ENCODE measurements around the gene POLR1B.
"Not testable (repeated sequence)": the region's sequence is repeated elsewhere in the genome, so short reads cannot be mapped to it uniquely, and the experiment has no call there.

The POLR1B gene
- 20.2 to 39.1 (median 21.1) reads per million in 3 donors for total RNA-seq

GRCh38 chr2:112542123-112542983, at the start of gene POLR1B:
TSS of gene POLR1B (plus strand) at chr2:112542465. CDS start at chr2:112542495, 30 bp downstream.
- Histone ChIP-seq H3K4me3 (ENCODE audit: insufficient read depth, low read depth, low read length, poor library complexity, severe bottlenecking) (peak within 1 kb of the TSS; percentile 87), H3K4me1 (ENCODE audit: control insufficient read depth, insufficient read depth, low read length, poor library complexity, severe bottlenecking) (peaks cover 11% of the 10 kb centered on the region), H3K9me3 (ENCODE audit: control insufficient read depth, low read length) (no peaks in the 10 kb centered on the region), H3K27ac (ENCODE audit: insufficient read depth, low read length, poor library complexity, severe bottlenecking) (peak within 1 kb of the TSS; percentile 84), H3K27me3 (replicated peaks; ENCODE audit: control insufficient read depth, insufficient read depth, low read length, poor library complexity, severe bottlenecking) (no peaks in the 10 kb centered on the region), H3K36me3 (ENCODE audit: control insufficient read depth, insufficient read depth, low read length) (peaks cover 6% of the 10 kb centered on the region)
- peak in 2 of 3 donors; percentile 44 to 68 for DNase-seq

DNA sequence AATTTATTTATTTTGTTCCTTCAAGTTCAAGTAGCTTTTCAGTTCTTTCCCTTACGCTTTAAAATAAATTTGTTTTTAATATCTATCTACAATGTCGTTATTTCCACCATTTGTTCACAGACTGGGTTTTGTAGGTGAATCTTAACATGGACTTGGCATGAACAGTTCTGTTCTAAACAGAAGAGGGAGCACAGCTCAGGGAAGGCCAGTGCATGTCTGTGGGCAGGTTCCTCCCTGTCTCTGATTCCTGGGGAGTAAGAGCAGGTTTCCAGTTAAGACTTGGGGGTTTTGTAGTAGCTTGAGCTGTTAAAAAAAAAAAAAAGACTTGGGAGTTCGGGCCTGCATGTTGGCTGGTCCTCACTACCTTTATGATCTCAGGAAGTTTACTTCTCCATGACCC, 49.2 kb upstream of the POLR1B start:
- Histone ChIP-seq H3K27me3 (replicated peaks; ENCODE audit: control insufficient read depth, insufficient read depth, low read length, poor library complexity, severe bottlenecking) (no peaks in the 10 kb centered on the region), H3K27ac (ENCODE audit: insufficient read depth, low read length, poor library complexity, severe bottlenecking) (no peak overlapping the region), H3K36me3 (ENCODE audit: control insufficient read depth, insufficient read depth, low read length) (peaks cover 13% of the 10 kb centered on the region), H3K9me3 (ENCODE audit: control insufficient read depth, low read length) (no peaks in the 10 kb centered on the region), H3K4me3 (ENCODE audit: insufficient read depth, low read depth, low read length, poor library complexity, severe bottlenecking) (no peak overlapping the region), H3K4me1 (ENCODE audit: control insufficient read depth, insufficient read depth, low read length, poor library complexity, severe bottlenecking) (no peaks in the 10 kb centered on the region)
- DNase-seq = no peak

- peaks cover 13% of the 10 kb centered on the region for H3K36me3 ChIP-seq (ENCODE audit: control insufficient read depth, insufficient read depth, low read length)
- H3K27me3 ChIP-seq (replicated peaks; ENCODE audit: control insufficient read depth, insufficient read depth, low read length, poor library complexity, severe bottlenecking) = no peaks in the 10 kb centered on the region
- no peak for DNase-seq
- H3K4me3 ChIP-seq (ENCODE audit: insufficient read depth, low read depth, low read length, poor library complexity, severe bottlenecking) = no peak overlapping the region
- no peaks in the 10 kb centered on the region for H3K9me3 ChIP-seq (ENCODE audit: control insufficient read depth, low read length)
- H3K4me1 ChIP-seq (ENCODE audit: control insufficient read depth, insufficient read depth, low read length, poor library complexity, severe bottlenecking) = no peaks in the 10 kb centered on the region
- no peak overlapping the region for H3K27ac ChIP-seq (ENCODE audit: insufficient read depth, low read length, poor library complexity, severe bottlenecking)
Observed at GRCh38 chr2:112493858-112494648, 48.2 kb upstream of the POLR1B start.

DNA sequence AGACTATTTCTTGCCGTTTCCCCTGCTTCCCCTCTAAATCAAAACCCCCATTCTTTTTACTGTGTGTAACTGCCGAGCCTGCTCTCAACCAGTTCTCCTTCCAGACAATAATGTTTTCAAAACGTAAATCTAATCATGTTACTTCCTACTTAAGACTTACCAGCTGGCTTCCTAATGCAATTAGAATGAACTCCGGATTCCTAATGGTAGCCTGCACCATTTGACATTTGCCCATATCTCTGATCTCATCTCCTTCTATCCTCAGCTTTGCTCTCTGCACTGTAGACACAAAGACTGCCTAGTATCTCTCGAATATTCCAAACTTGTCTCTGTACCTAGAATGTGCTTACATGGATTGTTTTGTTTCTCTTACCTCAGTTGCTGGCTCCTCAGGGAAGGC, 47.4 kb upstream of the POLR1B start:
- Histone ChIP-seq H3K4me1 (ENCODE audit: control insufficient read depth, insufficient read depth, low read length, poor library complexity, severe bottlenecking) (no peaks in the 10 kb centered on the region), H3K4me3 (ENCODE audit: insufficient read depth, low read depth, low read length, poor library complexity, severe bottlenecking) (no peak overlapping the region), H3K9me3 (ENCODE audit: control insufficient read depth, low read length) (no peaks in the 10 kb centered on the region), H3K36me3 (ENCODE audit: control insufficient read depth, insufficient read depth, low read length) (peaks cover 13% of the 10 kb centered on the region), H3K27me3 (replicated peaks; ENCODE audit: control insufficient read depth, insufficient read depth, low read length, poor library complexity, severe bottlenecking) (no peaks in the 10 kb centered on the region), H3K27ac (ENCODE audit: insufficient read depth, low read length, poor library complexity, severe bottlenecking) (no peak overlapping the region)
- no peak for DNase-seq

DNA sequence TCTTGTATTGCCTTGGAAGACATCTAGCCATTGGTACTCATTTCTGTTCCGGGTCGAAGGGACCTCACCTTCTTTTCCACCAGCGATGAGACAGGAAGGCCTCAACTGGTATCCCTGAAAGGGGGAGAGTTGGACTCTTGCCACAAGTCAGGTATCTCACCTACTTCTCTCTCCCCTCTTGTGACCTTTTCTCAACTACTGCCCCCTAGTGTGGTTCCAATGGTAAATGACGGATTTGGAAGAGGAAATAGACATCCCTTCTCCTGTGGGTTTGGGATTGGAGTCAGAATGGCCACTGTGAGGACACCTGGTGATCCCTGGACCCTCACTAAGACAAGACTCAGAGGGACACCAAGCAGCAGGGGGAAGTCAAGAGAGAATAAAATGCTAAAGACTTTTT, 46.4 kb upstream of the POLR1B start:
- not testable (repeated sequence) for H3K4me1 ChIP-seq (ENCODE audit: control insufficient read depth, insufficient read depth, low read length, poor library complexity, severe bottlenecking); DNase-seq; H3K4me3 ChIP-seq (ENCODE audit: insufficient read depth, low read depth, low read length, poor library complexity, severe bottlenecking); H3K27ac ChIP-seq (ENCODE audit: insufficient read depth, low read length, poor library complexity, severe bottlenecking); H3K27me3 ChIP-seq (replicated peaks; ENCODE audit: control insufficient read depth, insufficient read depth, low read length, poor library complexity, severe bottlenecking); H3K9me3 ChIP-seq (ENCODE audit: control insufficient read depth, low read length)
- H3K36me3 ChIP-seq (ENCODE audit: control insufficient read depth, insufficient read depth, low read length) = peaks cover 13% of the 10 kb centered on the region

DNA sequence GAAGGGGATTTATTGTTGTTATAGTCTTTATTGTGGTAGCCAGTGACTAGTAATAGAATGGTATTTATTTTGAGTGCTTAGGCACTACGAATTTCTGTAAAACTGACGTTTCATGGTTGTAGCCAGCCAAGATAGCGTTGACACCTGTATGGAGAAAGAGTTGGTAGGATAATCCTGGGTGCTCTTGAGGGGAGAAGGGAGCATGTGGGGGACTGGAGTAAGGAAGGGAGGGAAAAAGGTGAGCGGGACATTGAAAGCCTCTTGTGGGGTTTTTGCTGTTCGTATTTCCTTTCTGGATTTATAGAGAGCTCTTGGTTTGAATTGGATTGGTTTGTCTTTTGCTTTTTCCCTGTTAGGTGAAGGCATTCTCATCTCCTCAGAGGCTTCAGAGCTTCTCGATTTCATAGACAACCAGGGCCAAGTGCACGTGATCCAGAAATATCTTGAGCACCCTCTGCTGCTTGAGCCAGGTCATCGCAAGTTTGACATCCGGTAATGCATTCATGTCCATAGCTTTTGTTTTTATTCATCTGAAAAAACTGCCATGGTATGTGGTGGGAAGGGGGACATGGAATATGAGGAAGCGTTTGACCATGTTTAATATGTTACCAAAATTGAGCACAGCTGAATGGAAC, 41.3 kb upstream of the POLR1B start:
- not testable (repeated sequence) for H3K27ac ChIP-seq (ENCODE audit: insufficient read depth, low read length, poor library complexity, severe bottlenecking); H3K9me3 ChIP-seq (ENCODE audit: control insufficient read depth, low read length); H3K4me3 ChIP-seq (ENCODE audit: insufficient read depth, low read depth, low read length, poor library complexity, severe bottlenecking); H3K36me3 ChIP-seq (ENCODE audit: control insufficient read depth, insufficient read depth, low read length); H3K4me1 ChIP-seq (ENCODE audit: control insufficient read depth, insufficient read depth, low read length, poor library complexity, severe bottlenecking); H3K27me3 ChIP-seq (replicated peaks; ENCODE audit: control insufficient read depth, insufficient read depth, low read length, poor library complexity, severe bottlenecking)
- peak in 2 of 3 donors; percentile 12 to 26 for DNase-seq

DNA sequence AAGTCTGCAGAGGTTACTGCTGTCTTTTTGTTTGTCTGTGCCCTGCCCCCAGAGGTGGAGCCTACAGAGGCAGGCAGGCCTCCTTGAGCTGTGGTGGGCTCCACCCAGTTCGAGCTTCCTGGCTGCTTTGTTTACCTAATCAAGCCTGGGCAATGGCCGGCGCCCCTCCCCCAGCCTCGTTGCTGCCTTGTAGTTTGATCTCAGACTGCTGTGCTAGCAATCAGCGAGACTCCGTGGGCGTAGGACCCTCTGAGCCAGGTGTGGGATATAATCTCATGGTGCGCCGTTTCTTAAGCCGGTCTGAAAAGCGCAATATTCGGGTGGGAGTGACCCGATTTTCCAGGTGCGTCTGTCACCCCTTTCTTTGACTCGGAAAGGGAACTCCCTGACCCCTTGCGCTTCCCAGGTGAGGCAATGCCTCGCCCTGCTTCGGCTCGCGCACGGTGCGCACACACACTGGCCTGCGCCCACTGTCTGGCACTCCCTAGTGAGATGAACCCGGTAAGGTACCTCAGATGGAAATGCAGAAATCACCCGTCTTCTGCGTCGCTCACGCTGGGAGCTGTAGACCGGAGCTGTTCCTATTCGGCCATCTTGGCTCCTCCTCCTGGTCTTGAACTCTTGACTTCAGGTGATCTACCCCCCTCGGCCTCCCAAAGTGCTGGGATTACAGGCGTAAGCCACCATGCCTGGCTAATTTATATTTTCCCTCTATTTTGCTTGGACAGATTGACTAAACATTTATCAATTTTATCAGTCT, 32.8 kb upstream of the POLR1B start:
- not testable (repeated sequence) for H3K4me1 ChIP-seq (ENCODE audit: control insufficient read depth, insufficient read depth, low read length, poor library complexity, severe bottlenecking); H3K27ac ChIP-seq (ENCODE audit: insufficient read depth, low read length, poor library complexity, severe bottlenecking); H3K36me3 ChIP-seq (ENCODE audit: control insufficient read depth, insufficient read depth, low read length); H3K9me3 ChIP-seq (ENCODE audit: control insufficient read depth, low read length); H3K27me3 ChIP-seq (replicated peaks; ENCODE audit: control insufficient read depth, insufficient read depth, low read length, poor library complexity, severe bottlenecking); DNase-seq; H3K4me3 ChIP-seq (ENCODE audit: insufficient read depth, low read depth, low read length, poor library complexity, severe bottlenecking)

DNA sequence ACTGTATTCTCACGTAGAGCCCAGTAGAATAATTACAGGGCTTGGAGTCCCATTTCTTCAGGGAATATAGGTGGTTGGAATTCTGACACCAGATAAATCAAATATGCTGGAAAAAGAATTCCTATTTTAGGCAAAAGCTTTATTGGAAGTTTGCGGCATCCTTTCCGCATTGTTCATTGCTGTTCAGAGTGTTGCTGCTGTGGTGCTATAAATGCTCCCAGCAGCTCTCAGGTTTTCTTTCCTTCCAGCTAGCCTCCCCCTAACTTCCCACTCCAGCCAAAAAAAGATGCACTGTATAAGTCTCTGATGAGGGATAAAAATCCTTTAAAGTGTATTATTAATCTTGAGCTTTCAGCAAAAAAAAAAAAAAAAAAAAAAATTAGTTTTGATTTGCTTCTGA, 25.5 kb upstream of the POLR1B start:
- H3K27ac ChIP-seq (ENCODE audit: insufficient read depth, low read length, poor library complexity, severe bottlenecking) = no peak overlapping the region
- H3K9me3 ChIP-seq (ENCODE audit: control insufficient read depth, low read length) = no peaks in the 10 kb centered on the region
- H3K36me3 ChIP-seq (ENCODE audit: control insufficient read depth, insufficient read depth, low read length) = peaks cover 28% of the 10 kb centered on the region
- H3K27me3 ChIP-seq (replicated peaks; ENCODE audit: control insufficient read depth, insufficient read depth, low read length, poor library complexity, severe bottlenecking) = no peaks in the 10 kb centered on the region
- DNase-seq = no peak
- no peak overlapping the region for H3K4me3 ChIP-seq (ENCODE audit: insufficient read depth, low read depth, low read length, poor library complexity, severe bottlenecking)
- no peaks in the 10 kb centered on the region for H3K4me1 ChIP-seq (ENCODE audit: control insufficient read depth, insufficient read depth, low read length, poor library complexity, severe bottlenecking)

GRCh38 chr2:112518807-112519206, 23.5 kb upstream of the POLR1B start:
- Histone ChIP-seq H3K9me3 (ENCODE audit: control insufficient read depth, low read length) (no peaks in the 10 kb centered on the region), H3K4me3 (ENCODE audit: insufficient read depth, low read depth, low read length, poor library complexity, severe bottlenecking) (no peak overlapping the region), H3K4me1 (ENCODE audit: control insufficient read depth, insufficient read depth, low read length, poor library complexity, severe bottlenecking) (no peaks in the 10 kb centered on the region), H3K27ac (ENCODE audit: insufficient read depth, low read length, poor library complexity, severe bottlenecking) (no peak overlapping the region), H3K36me3 (ENCODE audit: control insufficient read depth, insufficient read depth, low read length) (peaks cover 30% of the 10 kb centered on the region), H3K27me3 (replicated peaks; ENCODE audit: control insufficient read depth, insufficient read depth, low read length, poor library complexity, severe bottlenecking) (no peaks in the 10 kb centered on the region)
- DNase-seq = no peak
